Astrocyte of the cerebellum (primary cell): Measurements from ENCODE around the gene TUSC1.

Experiments
- DNase-seq: peaks from one replicate; pipeline ENCODE4 v3.0.0-alpha.2; 2011; ENCODE audit warnings: low read depth
- H3K4me3 ChIP-seq: 2 replicates; pipeline ENCODE4 v1.5.1; 2011; ENCODE audit warnings: mild to moderate bottlenecking, low read depth, low read length, moderate library complexity
- CTCF ChIP-seq: IDR thresholded peaks from 2 replicates; pipeline ENCODE4 v1.5.1; 2012; ENCODE audit warnings: low read length, low read depth, moderate library complexity, mild to moderate bottlenecking; ENCODE audit errors: missing control alignments
- in situ Hi-C: cut with HindIII; loops from 2 replicates; pipeline ENCODE4 v1.10.0; 2017; ENCODE audit warnings: low sequenced_read_pairs

TUSC1 gene

DNA sequence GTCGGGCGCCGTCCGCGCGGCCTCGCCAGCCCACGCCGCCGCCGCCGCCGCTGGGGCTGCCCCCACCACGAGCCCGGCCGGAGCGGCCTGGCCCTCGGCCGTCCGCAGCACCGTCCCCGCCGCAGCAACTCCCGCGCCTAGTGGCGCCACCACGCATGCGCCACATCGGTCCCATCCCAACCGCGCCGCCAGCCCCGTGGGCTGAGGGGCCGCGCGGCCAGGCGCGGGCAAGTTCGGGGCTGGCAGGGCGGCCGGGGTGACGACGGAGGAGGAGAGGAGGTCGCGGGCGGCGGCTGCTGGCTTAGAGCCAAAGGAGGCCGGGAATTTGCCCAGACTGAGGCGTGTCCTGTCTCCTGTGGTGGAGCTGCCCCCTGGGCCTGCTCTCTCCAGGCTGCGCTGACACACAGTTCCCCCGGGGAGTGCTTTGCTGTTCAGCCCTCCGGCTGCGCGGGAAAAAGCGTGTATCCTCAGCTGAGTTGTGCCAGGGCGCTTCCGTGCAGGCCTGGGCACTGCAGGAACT, at the start of gene TUSC1:
TUSC1 (minus strand) TSS at position 298 of the 520 bp plus-strand sequence; CDS start at position 166, 132 bp downstream.
- in situ Hi-C loops, result no loop called here
- DNase-seq, result peak; percentile 12
- no peak for TF ChIP-seq CTCF
- H3K4me3 ChIP-seq, result peak within 1 kb of the TSS; percentile 59

- DNase-seq, result no peak
- H3K4me3 ChIP-seq, result no peak overlapping the region
- in situ Hi-C loops, result no loop called here
- no peak for TF ChIP-seq CTCF
Observed at GRCh38 chr9:25726871-25727410, 48.7 kb upstream of the TUSC1 start.

DNA sequence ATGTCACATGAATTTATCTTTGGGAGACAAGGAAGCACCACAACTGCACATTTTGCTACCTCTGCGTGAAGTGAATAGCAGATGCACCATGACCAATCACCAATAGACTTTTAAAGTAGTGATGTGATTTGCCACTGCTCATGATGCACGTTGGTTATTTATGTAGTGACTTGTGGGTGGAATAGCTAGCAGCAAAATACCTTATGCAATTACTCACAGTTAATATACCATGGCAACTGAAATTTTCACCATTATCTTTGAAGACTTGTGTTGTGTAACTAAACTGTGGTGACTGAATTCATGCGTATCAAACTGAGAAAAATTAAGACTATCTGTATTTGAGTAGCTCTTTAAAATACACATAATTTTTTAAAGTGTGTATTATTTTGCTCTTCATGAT, 46.2 kb upstream of the TUSC1 start:
- in situ Hi-C loops, result no loop called here
- no peak overlapping the region for H3K4me3 ChIP-seq
- DNase-seq, result peak; percentile 54
- no peak for TF ChIP-seq CTCF

DNA sequence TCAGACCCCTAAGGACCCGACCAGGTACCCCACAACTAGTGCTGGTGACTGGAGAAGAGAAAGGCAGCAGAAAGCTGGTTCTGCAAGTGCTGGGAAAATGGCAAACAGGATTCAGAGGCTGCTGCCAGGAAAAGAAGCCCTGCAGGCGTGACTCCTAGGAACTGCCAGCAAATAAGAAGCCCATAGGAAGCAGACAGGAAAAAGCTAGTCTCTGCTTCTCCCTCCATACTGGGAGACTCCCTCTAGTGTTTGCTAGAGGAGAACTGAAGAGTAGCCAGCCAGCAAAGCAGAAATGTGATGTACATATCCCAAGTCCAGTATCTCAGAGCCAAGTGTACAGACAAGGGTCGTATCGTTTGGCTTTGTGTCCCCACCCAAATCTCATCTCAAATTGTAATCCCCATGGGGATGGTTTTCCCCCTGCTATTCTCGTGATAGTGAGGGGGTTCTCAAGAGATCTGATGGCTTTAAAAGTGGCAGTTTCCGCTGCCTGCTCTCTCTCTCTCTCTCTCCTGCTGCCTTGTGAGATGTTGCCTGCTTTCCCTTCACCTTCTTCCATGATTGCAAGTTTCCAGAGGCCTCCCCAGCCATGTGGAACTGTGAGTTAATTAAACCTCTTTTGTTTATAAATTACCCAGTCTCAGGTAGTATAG, 38.1 kb upstream of the TUSC1 start:
- no peak overlapping the region for H3K4me3 ChIP-seq
- peak; percentile 59 for DNase-seq
- peak; percentile 78 for TF ChIP-seq CTCF
- in situ Hi-C loops, result no loop called here

GRCh38 chr9:25709941-25710340, 31.7 kb upstream of the TUSC1 start:
- TF ChIP-seq CTCF, result no peak
- no peak for DNase-seq
- in situ Hi-C loops, result no loop called here
- no peak overlapping the region for H3K4me3 ChIP-seq

- no peak for DNase-seq
- no peak overlapping the region for H3K4me3 ChIP-seq
- TF ChIP-seq CTCF, result no peak
- in situ Hi-C loops, result no loop called here
Observed at GRCh38 chr9:25704800-25705199, 26.6 kb upstream of the TUSC1 start.
